Stimulated activated CD4-positive, alpha-beta T cell treated with anti-CD3 and anti-CD28 coated beads, Interleukin-2, amount 100 ng/mL, for 4 hours (primary cell): ENCODE measurements around the gene LRRC75A.
"Not testable (repeated sequence)": the region's sequence is repeated elsewhere in the genome, so short reads cannot be mapped to it uniquely, and the experiment has no call there.

Experiments used
- DNase-seq: peaks from one replicate; pipeline ENCODE4 v3.0.0-alpha.2; 2020; ENCODE audit warnings: low read depth

LRRC75A gene

GRCh38 chr17:16430650-16431049 is 61.3 kb downstream of the LRRC75A start:
- DNase-seq: no peak

GRCh38 chr17:16429083-16429482 is 62.9 kb downstream of the LRRC75A start:
- no peak for DNase-seq

- DNase-seq: peak; percentile 48
These were observed 63.7 kb downstream of the LRRC75A start for GRCh38 chr17:16428098-16428882.

- no peak for DNase-seq
These were observed 65.0 kb downstream of the LRRC75A start for GRCh38 chr17:16427020-16427419.

- DNase-seq: no peak
These were observed 66.0 kb downstream of the LRRC75A start for GRCh38 chr17:16425698-16426659.

GRCh38 chr17:16425202-16425601 is 66.8 kb downstream of the LRRC75A start:
- no peak for DNase-seq

GRCh38 chr17:16423226-16423872 is 68.6 kb downstream of the LRRC75A start:
- DNase-seq: no peak

GRCh38 chr17:16422416-16422815 is 69.6 kb downstream of the LRRC75A start:
- no peak for DNase-seq

GRCh38 chr17:16419929-16420271 is 72.1 kb downstream of the LRRC75A start:
- DNase-seq: no peak

- peak; percentile 71 for DNase-seq
These were observed 72.7 kb downstream of the LRRC75A start for GRCh38 chr17:16419074-16419928.

- no peak for DNase-seq
These were observed 73.3 kb downstream of the LRRC75A start for GRCh38 chr17:16418685-16419068.

- DNase-seq: no peak
These were observed 73.9 kb downstream of the LRRC75A start for GRCh38 chr17:16417896-16418684.

GRCh38 chr17:16417399-16417798 is 74.6 kb downstream of the LRRC75A start:
- DNase-seq: no peak

GRCh38 chr17:16415031-16415924 is 76.7 kb downstream of the LRRC75A start, which contains the start of gene TRPV2:
Gene TRPV2 (plus strand): TSS chr17:16415571. CDS start chr17:16417669, 2,098 bp downstream.
- no peak for DNase-seq

- no peak for DNase-seq
These were observed 83.9 kb downstream of the LRRC75A start for GRCh38 chr17:16407911-16408588.

GRCh38 chr17:16406742-16407674 is 85.0 kb downstream of the LRRC75A start:
- DNase-seq: no peak

- not testable (repeated sequence) for DNase-seq
These were observed 88.1 kb downstream of the LRRC75A start for GRCh38 chr17:16403847-16404246.
